Ishikawa (cell line): ENCODE data around the gene ARHGEF10L.

Experiments used
- CEBPB ChIP-seq: IDR thresholded peaks from 2 replicates; pipeline ENCODE4 v1.6.1; 2012
- CREB1 ChIP-seq: IDR thresholded peaks from 2 replicates; pipeline ENCODE4 v1.6.1; 2012; ENCODE audit warnings: low read depth
- EGR1 ChIP-seq: IDR thresholded peaks from 2 replicates; pipeline ENCODE4 v1.6.1; 2012
- EP300 ChIP-seq: IDR thresholded peaks from 2 replicates; pipeline ENCODE4 v1.6.1; 2012; ENCODE audit warnings: borderline replicate concordance
- FOXM1 ChIP-seq: IDR thresholded peaks from 2 replicates; pipeline ENCODE4 v1.6.1; 2012; ENCODE audit warnings: low read depth, borderline replicate concordance
- MAX ChIP-seq: IDR thresholded peaks from 2 replicates; pipeline ENCODE4 v1.6.1; 2012
- NFIC ChIP-seq: IDR thresholded peaks from 2 replicates; pipeline ENCODE4 v1.6.1; 2012
- RAD21 ChIP-seq: IDR thresholded peaks from 2 replicates; pipeline ENCODE4 v1.6.1; 2012; ENCODE audit warnings: low read depth
- REST ChIP-seq: IDR thresholded peaks from 2 replicates; pipeline ENCODE4 v1.6.1; 2012; ENCODE audit warnings: low read depth, mild to moderate bottlenecking
- TAF1 ChIP-seq: IDR thresholded peaks from 2 replicates; pipeline ENCODE4 v1.6.1; 2012; ENCODE audit warnings: low read depth, mild to moderate bottlenecking
- TCF12 ChIP-seq: IDR thresholded peaks from 2 replicates; pipeline ENCODE4 v1.6.1; 2012; ENCODE audit warnings: low read depth
- TEAD4 ChIP-seq: IDR thresholded peaks from 2 replicates; pipeline ENCODE4 v1.6.1; 2012
- USF1 ChIP-seq: IDR thresholded peaks from 2 replicates; pipeline ENCODE4 v1.6.1; 2012
- YY1 ChIP-seq: IDR thresholded peaks from 2 replicates; pipeline ENCODE4 v1.6.1; 2012; ENCODE audit warnings: low read depth
- ZBTB7A ChIP-seq: IDR thresholded peaks from 2 replicates; pipeline ENCODE4 v1.6.1; 2012; ENCODE audit warnings: low read depth

Gene ARHGEF10L

GRCh38 chr1:17502326-17502778 is 37.1 kb upstream of the ARHGEF10L start:
- TF ChIP-seq CREB1, result no peak
- TF ChIP-seq NFIC, result 0 out of 2 replicates have a peak, but pooled peaks have one; percentile 12
- peak; percentile 94 for TF ChIP-seq RAD21

GRCh38 chr1:17503146-17503545 is 36.4 kb upstream of the ARHGEF10L start:
- TF ChIP-seq NFIC (no peak), EGR1 (no peak)

- TF ChIP-seq RAD21 (no peak), TCF12 (no peak), TAF1 (no peak), EP300 (no peak), NFIC (no peak), EGR1 (no peak)
Measured at GRCh38 chr1:17507915-17508314, 31.6 kb upstream of the ARHGEF10L start.

GRCh38 chr1:17509363-17509762 is 30.1 kb upstream of the ARHGEF10L start:
- TF ChIP-seq RAD21 (no peak), USF1 (no peak), ZBTB7A (no peak), EGR1 (no peak), TAF1 (no peak), TCF12 (no peak), FOXM1 (no peak), REST (no peak), MAX (no peak), CEBPB (no peak), NFIC (no peak), EP300 (no peak), CREB1 (no peak)

- TF ChIP-seq CREB1, result no peak
- no peak for TF ChIP-seq EGR1
- no peak for TF ChIP-seq EP300
- no peak for TF ChIP-seq TCF12
- no peak for TF ChIP-seq USF1
- TF ChIP-seq REST, result no peak
- no peak for TF ChIP-seq YY1
- no peak for TF ChIP-seq NFIC
- no peak for TF ChIP-seq RAD21
- TF ChIP-seq TAF1, result no peak
- no peak for TF ChIP-seq ZBTB7A
- TF ChIP-seq FOXM1, result no peak
- TF ChIP-seq CEBPB, result no peak
- TF ChIP-seq MAX, result no peak
- no peak for TF ChIP-seq TEAD4
Measured at GRCh38 chr1:17510138-17510537, 29.4 kb upstream of the ARHGEF10L start.

GRCh38 chr1:17511188-17511587 is 28.3 kb upstream of the ARHGEF10L start:
- TF ChIP-seq FOXM1, result no peak
- TF ChIP-seq YY1, result no peak
- TF ChIP-seq CEBPB, result no peak
- no peak for TF ChIP-seq MAX
- TF ChIP-seq EP300, result no peak
- no peak for TF ChIP-seq USF1
- no peak for TF ChIP-seq RAD21
